ENCODE measurements around the gene KIF3A.
A peak's percentile ranks its signal among the peaks of the same experiment; 100 is the strongest.

Gene KIF3A

GRCh38 chr5:132753135-132753987 is 16.0 kb upstream of the KIF3A start:
- DNase-seq = no peak

GRCh38 chr5:132752581-132753125 is 15.3 kb upstream of the KIF3A start:
- DNase-seq = no peak

- no peak for DNase-seq
Measured at GRCh38 chr5:132751971-132752580, 14.7 kb upstream of the KIF3A start.

DNA sequence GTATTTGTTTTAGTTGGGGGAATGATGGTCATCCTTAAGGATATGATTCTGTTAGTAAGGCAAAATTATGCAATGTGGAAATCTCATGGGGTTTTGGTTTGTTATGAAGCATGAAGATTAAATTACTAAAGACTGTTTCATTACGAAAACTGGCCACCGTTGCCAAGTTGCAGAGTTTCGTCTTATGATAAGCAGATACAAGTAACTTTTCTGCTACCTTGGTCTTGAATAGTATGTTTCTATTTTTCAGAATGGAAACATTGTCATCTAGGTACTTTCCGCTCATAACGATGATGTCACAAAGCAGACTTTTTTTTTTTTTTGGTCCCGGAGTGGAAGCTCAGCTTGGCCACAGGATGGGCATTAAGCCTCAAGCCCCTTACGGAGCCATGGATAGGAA is 14.1 kb upstream of the KIF3A start:
- peak; percentile 62 for DNase-seq

DNA sequence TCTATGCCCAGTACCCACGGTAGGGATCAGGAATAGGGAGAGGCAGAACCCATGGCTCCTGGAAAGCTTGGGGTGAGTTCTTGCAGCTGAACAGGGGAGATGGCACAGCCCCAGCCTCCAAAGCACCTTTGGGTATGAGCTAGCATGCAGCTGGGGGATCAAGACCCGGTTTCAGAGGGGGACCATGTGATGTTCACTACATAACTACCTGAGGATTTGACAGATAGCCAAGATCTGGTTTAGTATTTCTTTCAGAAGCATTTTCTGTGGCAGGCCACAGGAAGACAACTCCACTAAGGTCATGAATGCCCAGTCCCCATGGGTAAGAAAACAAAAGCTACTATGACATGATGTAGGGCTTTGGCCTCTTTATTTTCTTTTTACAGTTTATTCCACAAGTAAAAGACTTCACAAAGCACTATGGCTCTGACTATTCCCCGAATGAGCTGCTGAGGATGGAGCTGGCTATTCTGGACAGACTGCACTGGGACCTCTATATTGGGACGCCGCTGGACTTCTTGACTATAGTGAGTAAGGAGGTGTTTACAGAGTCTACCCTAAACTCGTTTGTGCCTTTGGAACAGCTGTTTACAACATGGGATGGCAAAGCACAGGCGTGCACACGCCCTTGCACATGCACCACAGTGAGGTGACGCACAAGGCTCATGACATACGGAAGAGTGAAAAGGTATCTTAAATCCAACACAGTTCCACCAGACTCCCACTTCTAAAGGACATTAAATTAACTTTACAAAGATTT is 13.3 kb upstream of the KIF3A start:
- DNase-seq = no peak

DNA sequence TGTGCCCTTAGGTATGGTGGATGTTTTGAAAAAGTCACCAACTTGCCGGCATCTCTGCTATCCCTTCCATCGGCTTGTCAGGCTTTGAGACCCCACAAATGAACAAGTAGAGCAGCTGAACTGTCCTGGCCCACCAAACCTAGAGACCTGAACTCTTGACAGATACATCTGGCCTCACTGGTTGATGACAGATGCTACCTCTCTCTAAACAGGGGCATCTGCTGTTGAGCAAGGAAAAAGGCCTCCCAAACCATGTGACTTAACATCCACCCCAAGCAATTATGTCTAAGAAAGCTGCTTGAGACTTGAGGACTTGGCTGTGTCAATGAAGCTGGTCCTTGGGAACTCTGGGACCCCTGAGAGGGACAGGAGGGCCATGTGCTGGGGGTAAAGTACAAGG is 12.2 kb upstream of the KIF3A start:
- DNase-seq = no peak

- DNase-seq = no peak
Measured at GRCh38 chr5:132748522-132749000, 11.2 kb upstream of the KIF3A start.

- DNase-seq = no peak
Measured at GRCh38 chr5:132747616-132748440, 10.5 kb upstream of the KIF3A start.

- no peak for DNase-seq
Measured at GRCh38 chr5:132746954-132747615, 9.7 kb upstream of the KIF3A start, which contains the start of gene CCNI2. CCNI2 (plus strand) TSS chr5:132747426; CDS start chr5:132747496, 70 bp downstream.

- no peak for DNase-seq
Measured at GRCh38 chr5:132746592-132746953, 9.2 kb upstream of the KIF3A start.

GRCh38 chr5:132744659-132745058 is 7.3 kb upstream of the KIF3A start:
- no peak for DNase-seq

- DNase-seq = no peak
Measured at GRCh38 chr5:132742626-132743025, 5.3 kb upstream of the KIF3A start.

DNA sequence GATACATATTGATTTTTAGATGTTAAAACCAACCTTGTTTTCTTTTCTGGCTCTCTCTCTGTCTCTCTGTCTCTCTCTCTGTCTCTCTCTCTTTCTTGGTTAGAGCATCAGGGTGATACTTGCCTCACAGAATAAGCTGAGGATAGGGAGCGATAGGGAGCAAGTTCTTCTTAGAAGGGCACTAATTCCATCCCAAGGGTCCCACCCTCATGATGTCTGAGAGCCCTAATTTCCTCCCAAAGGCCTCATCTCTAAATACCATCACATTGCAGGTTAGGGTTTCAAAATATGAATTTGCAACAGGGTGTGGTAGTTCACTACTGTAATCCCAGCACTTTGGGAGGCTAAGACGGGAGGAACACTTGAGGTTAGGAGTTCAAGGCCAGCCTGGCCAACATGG is 4.8 kb upstream of the KIF3A start:
- no peak for DNase-seq

- no peak for DNase-seq
Measured at GRCh38 chr5:132739232-132739631, 1.9 kb upstream of the KIF3A start.

- no peak for DNase-seq
Measured at GRCh38 chr5:132737982-132738681, 786 bp upstream of the KIF3A start.

DNA sequence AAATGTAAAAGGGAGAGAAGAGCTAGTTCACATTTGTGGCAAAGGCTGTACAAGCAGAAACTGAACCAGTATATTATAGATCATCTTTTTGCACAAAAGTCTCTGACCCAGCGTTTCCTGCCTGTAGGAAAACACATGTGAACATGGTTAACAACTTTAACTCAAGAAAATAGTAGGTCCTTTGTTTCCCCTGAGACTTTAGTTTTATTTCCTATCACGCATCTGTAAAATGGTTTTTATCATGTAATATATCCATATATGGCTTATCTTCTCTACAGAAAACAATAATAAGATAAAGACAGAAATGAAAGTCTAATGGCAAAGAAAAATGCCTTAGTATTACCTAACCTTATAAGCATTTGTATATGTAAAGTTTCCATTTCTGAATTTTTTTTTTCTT is 2.7 kb downstream of the KIF3A start:
- no peak for DNase-seq

- DNase-seq = no peak
Measured at GRCh38 chr5:132733499-132734148, 3.7 kb downstream of the KIF3A start.

DNA sequence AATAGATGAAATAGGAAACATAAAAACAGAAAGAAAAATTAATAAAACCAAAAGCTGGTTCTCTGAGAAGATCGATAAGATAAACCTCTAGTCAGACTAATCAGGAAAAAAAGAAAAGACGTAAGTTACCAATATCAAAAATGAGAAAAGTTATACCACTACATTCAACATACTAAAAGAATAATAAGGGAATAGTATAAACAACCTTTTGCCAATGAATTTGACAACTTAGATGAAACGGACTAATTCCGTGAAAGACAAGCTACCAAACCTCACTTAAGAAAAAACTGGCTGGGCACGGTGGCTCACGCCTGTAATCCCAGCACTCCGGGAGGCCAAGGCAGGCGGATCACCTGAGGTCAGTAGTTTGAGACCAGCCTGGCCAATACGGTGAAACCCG is 7.5 kb downstream of the KIF3A start:
- DNase-seq = no peak

GRCh38 chr5:132725745-132726144 is 11.6 kb downstream of the KIF3A start:
- DNase-seq = no peak
